SU-DHL-6 (cell line): ENCODE measurements around the gene MSL3B.

Source experiments
- H2AFZ ChIP-seq: fragments of 200-600 bp; sonication (generic); 2 replicates; pipeline ENCODE4 v1.6.1; 2014; ENCODE audit warnings: low read depth, mild to moderate bottlenecking, moderate library complexity, mixed read lengths, antibody characterized with exemption, low read length; ENCODE audit not compliant: severe bottlenecking
- H3F3A ChIP-seq: fragments of 200-600 bp; shearing (Covaris generic); 2 replicates; pipeline ENCODE4 v1.6.0; 2016; ENCODE audit warnings: antibody characterized with exemption, mild to moderate bottlenecking; ENCODE audit not compliant: insufficient read depth
- H3K27ac ChIP-seq: fragments of 200-600 bp; sonication (generic); 2 replicates; pipeline ENCODE4 v1.5.1; 2016; ENCODE audit warnings: low read depth, mild to moderate bottlenecking, low read length, moderate library complexity, mixed read lengths
- H3K27me3 ChIP-seq: fragments of 200-600 bp; sonication (generic), shearing (Covaris generic); 2 replicates; pipeline ENCODE4 v1.6.0; 2014; ENCODE audit warnings: mild to moderate bottlenecking, low read length
- H3K36me3 ChIP-seq: fragments of 200-600 bp; sonication (generic); 2 replicates; pipeline ENCODE4 v1.6.1; 2014; ENCODE audit warnings: mild to moderate bottlenecking, low read length, mixed read lengths
- H3K4me2 ChIP-seq: fragments of 300-600, 200-600 bp; shearing (Covaris generic), sonication (generic); 2 replicates; pipeline ENCODE4 v1.6.0; 2014; ENCODE audit warnings: low read length, low read depth, mild to moderate bottlenecking; ENCODE audit not compliant: poor library complexity, severe bottlenecking
- H3K4me3 ChIP-seq: fragments of 200-600 bp; sonication (generic); 2 replicates; pipeline ENCODE4 v1.5.1; 2014; ENCODE audit warnings: antibody characterized with exemption, low read length, mild to moderate bottlenecking, mixed read lengths; ENCODE audit not compliant: insufficient read depth, poor library complexity, severe bottlenecking
- H3K79me2 ChIP-seq: fragments of 200-600 bp; sonication (generic); 2 replicates; pipeline ENCODE4 v1.6.1; 2014; ENCODE audit warnings: mild to moderate bottlenecking, low read length, moderate library complexity; ENCODE audit not compliant: insufficient read depth
- H3K9ac ChIP-seq: fragments of 200-600 bp; sonication (generic); 2 replicates; pipeline ENCODE4 v1.7.0; 2014; ENCODE audit warnings: mild to moderate bottlenecking, low read length
- H3K9me2 ChIP-seq: fragments of 200-600 bp; sonication (generic); replicated peaks from 2 replicates; pipeline ENCODE4 v1.6.1; 2014; ENCODE audit warnings: low read length; ENCODE audit not compliant: insufficient read depth
- H3K9me3 ChIP-seq: fragments of 200-600 bp; sonication (generic); 2 replicates; pipeline ENCODE4 v1.6.1; 2014; ENCODE audit warnings: low read length, mixed read lengths; ENCODE audit not compliant: insufficient read depth
- H4K20me1 ChIP-seq: fragments of 200-600 bp; sonication (generic); 2 replicates; pipeline ENCODE4 v1.6.1; 2014; ENCODE audit warnings: low read depth, mild to moderate bottlenecking, antibody characterized with exemption, low read length, moderate library complexity, mixed read lengths
- CTCF ChIP-seq: fragments of 200-600 bp; sonication (generic); IDR thresholded peaks from one replicate; pipeline ENCODE4 v1.5.1; 2017; ENCODE audit warnings: antibody characterized with exemption, mild to moderate bottlenecking, low read length, moderate library complexity; ENCODE audit not compliant: insufficient read depth, poor library complexity, severe bottlenecking
- EZH2phosphoT487 ChIP-seq: fragments of 200-600 bp; sonication (generic), shearing (Covaris generic); conservative IDR thresholded peaks from 2 replicates; pipeline ENCODE4 v1.6.1; 2018; ENCODE audit warnings: mild to moderate bottlenecking, antibody characterized with exemption, low read length, moderate library complexity, mixed read lengths

Gene MSL3B

GRCh38 chr2:233831861-233832260 is 36.3 kb downstream of the MSL3B start:
- H3K9ac ChIP-seq = peak overlapping the region; percentile 43
- peaks cover 6% of the 10 kb centered on the region; the same call in 1 of the 2 replicates for H3K36me3 ChIP-seq
- no peaks in the 10 kb centered on the region for H3K27me3 ChIP-seq
- no peaks in the 10 kb centered on the region for H4K20me1 ChIP-seq
- H3K9me2 ChIP-seq = no peaks in the 10 kb centered on the region
- H3F3A ChIP-seq = peaks cover 55% of the 10 kb centered on the region
- H3K27ac ChIP-seq = peak overlapping the region; percentile 90
- H3K4me3 ChIP-seq = peak overlapping the region; percentile 17
- H3K9me3 ChIP-seq = no peaks in the 10 kb centered on the region
- H3K79me2 ChIP-seq = 0 out of 2 replicates have a peak, but pooled peaks cover 8% of the 10 kb centered on the region
- peak overlapping the region; percentile 56 for H3K4me2 ChIP-seq
- no peak overlapping the region for H2AFZ ChIP-seq
- no peak for TF ChIP-seq EZH2phosphoT487
- TF ChIP-seq CTCF = no peak

- TF ChIP-seq CTCF (no peak), EZH2phosphoT487 (no peak)
- H4K20me1 ChIP-seq = no peaks in the 10 kb centered on the region
- peak overlapping the region; percentile 56 for H3K4me2 ChIP-seq
- H3K79me2 ChIP-seq = 0 out of 2 replicates have a peak, but pooled peaks cover 2% of the 10 kb centered on the region
- H3K27me3 ChIP-seq = no peaks in the 10 kb centered on the region
- H3K9ac ChIP-seq = peak overlapping the region; percentile 43; the same call in 1 of the 2 replicates
- H2AFZ ChIP-seq = no peak overlapping the region
- peak overlapping the region; percentile 90 for H3K27ac ChIP-seq
- 0 out of 2 replicates have a peak, but pooled peaks cover under 1% of the 10 kb centered on the region for H3K36me3 ChIP-seq
- H3K4me3 ChIP-seq = no peak overlapping the region
- H3K9me2 ChIP-seq = no peaks in the 10 kb centered on the region
- H3K9me3 ChIP-seq = no peaks in the 10 kb centered on the region
- H3F3A ChIP-seq = peaks cover 49% of the 10 kb centered on the region
These were observed 37.0 kb downstream of the MSL3B start for GRCh38 chr2:233831011-233831721.

GRCh38 chr2:233830111-233830802 is 37.9 kb downstream of the MSL3B start:
- Histone ChIP-seq H3K36me3 (no peaks in the 10 kb centered on the region), H3K4me3 (no peak overlapping the region), H3K9me3 (no peaks in the 10 kb centered on the region), H2AFZ (no peak overlapping the region), H3K79me2 (no peaks in the 10 kb centered on the region), H3K9ac (no peak overlapping the region), H3F3A (peaks cover 40% of the 10 kb centered on the region), H3K27me3 (no peaks in the 10 kb centered on the region), H4K20me1 (no peaks in the 10 kb centered on the region), H3K27ac (peak overlapping the region; percentile 90), H3K9me2 (no peaks in the 10 kb centered on the region), H3K4me2 (peak overlapping the region; percentile 56)
- TF ChIP-seq CTCF = no peak
- TF ChIP-seq EZH2phosphoT487 = no peak
